SK-N-SH (cell line): ENCODE results near the gene DNAJC1. TPM values are rescaled to one million over a fixed set of nuclear protein-coding genes. Genes with fewer than 3 reads are reported as not detected.

Experiments used
- CTCF ChIA-PET: fragments of 300-600, 350-600 bp; formaldehyde crosslinking; extraction: SDS; loops from one replicate; lab custom pipeline; 2021; lab: Yijun Ruan, JAX
- POLR2A ChIA-PET: fragments of 350-600 bp; sonication (Branson Sonifier 250); formaldehyde crosslinking; extraction: SDS; loops from one replicate; lab custom pipeline; 2020; ENCODE audit warnings: antibody characterized with exemption, inconsistent platforms; lab: Yijun Ruan, JAX
- DNase-seq: peaks from one replicate; pipeline ENCODE4 v3.0.0; 2012
- H2AFZ ChIP-seq: fragments of 200-600 bp; sonication (generic); 2 replicates; pipeline ENCODE4 v1.8.1; 2016; ENCODE audit warnings: antibody characterized with exemption, mild to moderate bottlenecking, low read depth
- H3F3A ChIP-seq: fragments of 200-600 bp; sonication (generic); replicated peaks from 2 replicates; pipeline ENCODE3; 2016; ENCODE audit warnings: antibody characterized with exemption, mild to moderate bottlenecking; ENCODE audit not compliant: insufficient read depth
- H3K27ac ChIP-seq, 2 experiments: fragments of 200-500 bp in 1 of 2; fragments of 200-600 bp in 1 of 2; sonication (Bioruptor generic) in 1 of 2; sonication (generic), shearing (Covaris generic) in 1 of 2; 2 replicates each; pipeline versions ENCODE4 v1.5.1 to v1.6.1; 2014 to 2016; ENCODE audit warnings: low read depth in 2 of 2, inconsistent platforms in 1 of 2, low read length in 1 of 2, mild to moderate bottlenecking in 1 of 2, mixed read lengths in 1 of 2
- H3K27me3 ChIP-seq: fragments of 200-600 bp; sonication (generic), shearing (Covaris generic); 2 replicates; pipeline ENCODE4 v1.6.1; 2016; ENCODE audit warnings: mixed run types; ENCODE audit not compliant: insufficient read depth
- H3K36me3 ChIP-seq, 2 experiments: fragments of 200-500 bp in 1 of 2; fragments of 200-600 bp in 1 of 2; sonication (Bioruptor generic) in 1 of 2; sonication (generic) in 1 of 2; replicated peaks in 1 of 2; 2 replicates each; pipeline versions ENCODE3 to v1.5.1; 2014 to 2016; ENCODE audit warnings: low read length in 1 of 2, mild to moderate bottlenecking in 1 of 2; ENCODE audit not compliant: insufficient read depth in 2 of 2, control insufficient read depth in 1 of 2
- H3K4me1 ChIP-seq, 2 experiments: fragments of 200-500 bp in 1 of 2; fragments of 200-600 bp in 1 of 2; sonication (Bioruptor generic) in 1 of 2; sonication (generic), shearing (Covaris generic) in 1 of 2; 2 replicates each; pipeline versions ENCODE4 v1.5.1 to v1.6.1; 2014 to 2016; ENCODE audit warnings: low read depth in 1 of 2, low read length in 1 of 2, mixed run types in 1 of 2; ENCODE audit not compliant: insufficient read depth in 2 of 2, control insufficient read depth in 1 of 2
- H3K4me2 ChIP-seq: fragments of 200-600 bp; sonication (generic), shearing (Covaris generic); 2 replicates; pipeline ENCODE4 v1.6.1; 2017; ENCODE audit warnings: mixed run types
- H3K4me3 ChIP-seq, 2 experiments: fragments of 200-500 bp in 1 of 2; fragments of 200-600 bp in 1 of 2; sonication (Bioruptor generic) in 1 of 2; sonication (generic), shearing (Covaris generic) in 1 of 2; 2 replicates each; pipeline versions ENCODE4 v1.5.1 to v1.8.1; 2014 to 2016; ENCODE audit warnings: low read depth in 2 of 2, inconsistent platforms in 1 of 2, low read length in 1 of 2, mild to moderate bottlenecking in 1 of 2, mixed read lengths in 1 of 2, moderate library complexity in 1 of 2
- H3K79me2 ChIP-seq: fragments of 200-600 bp; sonication (generic); 2 replicates; pipeline ENCODE4 v1.8.1; 2017; ENCODE audit warnings: mild to moderate bottlenecking; ENCODE audit not compliant: insufficient read depth
- H3K9ac ChIP-seq: fragments of 200-600 bp; sonication (generic); 2 replicates; pipeline ENCODE4 v1.6.1; 2017; ENCODE audit warnings: mixed run types
- H3K9me2 ChIP-seq: fragments of 200-600 bp; sonication (generic); 2 replicates; pipeline ENCODE4 v1.6.1; 2017; ENCODE audit warnings: mixed run types
- H3K9me3 ChIP-seq: fragments of 200-600 bp; sonication (generic); 2 replicates; pipeline ENCODE4 v1.6.1; 2017; ENCODE audit warnings: mixed run types, mild to moderate bottlenecking, moderate library complexity
- H4K20me1 ChIP-seq: fragments of 200-600 bp; sonication (generic); 2 replicates; pipeline ENCODE4 v1.6.1; 2017; ENCODE audit warnings: mild to moderate bottlenecking, mixed run types; ENCODE audit not compliant: insufficient read depth
- FOSL2 ChIP-seq: IDR thresholded peaks from 2 replicates; pipeline ENCODE4 v1.4.0; 2012; ENCODE audit warnings: low read depth, mild to moderate bottlenecking, moderate library complexity, borderline replicate concordance
- FOXM1 ChIP-seq: IDR thresholded peaks from 2 replicates; pipeline ENCODE4 v1.4.0; 2012; ENCODE audit warnings: low read depth, mild to moderate bottlenecking
- GABPA ChIP-seq: IDR thresholded peaks from 2 replicates; pipeline ENCODE4 v1.4.0; 2012; ENCODE audit warnings: low read depth, mild to moderate bottlenecking
- IRF3 ChIP-seq: fragments of 150-350 bp; IDR thresholded peaks from 2 replicates; pipeline ENCODE4 v1.6.1; 2016; ENCODE audit warnings: mild to moderate bottlenecking, low read depth, low read length
- MAX ChIP-seq: IDR thresholded peaks from 2 replicates; pipeline ENCODE4 v1.4.0; 2012; ENCODE audit warnings: low read depth
- MXI1 ChIP-seq: IDR thresholded peaks from 2 replicates; pipeline ENCODE4 v1.6.1; 2012; ENCODE audit warnings: mild to moderate bottlenecking, low read depth, low read length, improper control_type of control experiment
- NFIC ChIP-seq: IDR thresholded peaks from 2 replicates; pipeline ENCODE4 v1.4.0; 2012; ENCODE audit warnings: borderline replicate concordance
- PBX3 ChIP-seq: IDR thresholded peaks from 2 replicates; pipeline ENCODE4; 2012
- RCOR1 ChIP-seq: fragments of 150-350 bp; IDR thresholded peaks from 2 replicates; pipeline ENCODE4 v1.6.1; 2017; ENCODE audit warnings: antibody characterized with exemption, low read length
- RXRA ChIP-seq: IDR thresholded peaks from 2 replicates; pipeline ENCODE4 v1.4.0; 2012; ENCODE audit warnings: low read depth, mild to moderate bottlenecking, borderline replicate concordance
- SIN3A ChIP-seq: IDR thresholded peaks from 2 replicates; pipeline ENCODE4 v1.6.1; 2012; ENCODE audit warnings: low read depth, mild to moderate bottlenecking, low read length, moderate library complexity, borderline replicate concordance
- TCF12 ChIP-seq: IDR thresholded peaks from 2 replicates; pipeline ENCODE4 v1.4.0; 2012
- YY1 ChIP-seq: IDR thresholded peaks from 2 replicates; pipeline ENCODE4 v1.4.0; 2012; ENCODE audit warnings: low read depth, mild to moderate bottlenecking
- ZBTB33 ChIP-seq: IDR thresholded peaks from 2 replicates; pipeline ENCODE4 v1.4.0; 2012; ENCODE audit warnings: low read depth, borderline replicate concordance
- WGBS: methylation state at CpG from one replicate; pipeline ENCODE4 v1.1.6; 2017; ENCODE audit warnings: low lambda C conversion rate; 5-methylcytosine and 5-hydroxymethylcytosine counted together
- polyA plus RNA-seq, 3 experiments: library from polyadenylated mRNA; depleted of rRNA; stranded (reverse); fragments of >200 nt; gene quantifications; 2 replicates each; pipeline ENCODE4 v1.2.3, GENCODE V29; 2012

DNAJC1 gene
- polyA plus RNA-seq, 1 of the 3 experiments (the other 2 are of a cell fraction): 9.3 TPM

GRCh38 chr10:21724020-21724589, 279.4 kb downstream of the DNAJC1 start:
- 40% methylated on average over 7 of the region's 7 CpGs for WGBS

GRCh38 chr10:21722209-21722608, 281.3 kb downstream of the DNAJC1 start:
- CTCF ChIA-PET: interaction anchor here (2.3 to 3.3 kb wide), 2 partner anchors 10 to 226 kb away, joined by 13 to 18 read pairs; no protein-coding TSS in a partner anchor

More at GRCh38 chr10:21724020-21724589, 279.4 kb downstream of the DNAJC1 start:
- 0 out of 2 replicates have a peak overlapping the region, but pooled peaks have one; percentile 0 for H3K4me2 ChIP-seq
- peaks cover 22% of the 10 kb centered on the region for H4K20me1 ChIP-seq
- H3K4me3 ChIP-seq: no peak overlapping the region
- no peak overlapping the region for H3K9ac ChIP-seq
- H3K4me1 ChIP-seq: peaks cover 39 to 46% of the 10 kb centered on the region in 2 experiments
- DNase-seq: no peak
- ChIA-PET POLR2A (interaction anchor here (1.1 to 1.8 kb wide), 2 partner anchors 174 to 198 kb away, joined by 3 to 14 read pairs; partner anchors contain the start of gene SKIDA1), CTCF (interaction anchor here (1.2 to 3.3 kb wide), 4 partner anchors 8 to 228 kb away, joined by 3 to 18 read pairs (median 9); no protein-coding TSS in a partner anchor)
- TF ChIP-seq PBX3: no peak
- 0 out of 2 replicates have a peak, but pooled peaks have one; percentile 9 for TF ChIP-seq MXI1
- TF ChIP-seq, all 33 proteins: peak for 1
- H2AFZ ChIP-seq: no peak overlapping the region
- H3K9me3 ChIP-seq: no peaks in the 10 kb centered on the region
- H3K79me2 ChIP-seq: peaks cover 18% of the 10 kb centered on the region
- no peaks in the 10 kb centered on the region for H3K27me3 ChIP-seq
- H3K27ac ChIP-seq: peak overlapping the region; percentile 62 to 87
- H3K9me2 ChIP-seq: no peaks in the 10 kb centered on the region
- H3F3A ChIP-seq: peaks cover 22% of the 10 kb centered on the region
- H3K36me3 ChIP-seq: peaks cover 22 to 37% of the 10 kb centered on the region in 2 experiments

More at GRCh38 chr10:21722209-21722608, 281.3 kb downstream of the DNAJC1 start:
- DNase-seq: no peak
- Histone ChIP-seq H3K9me2 (no peaks in the 10 kb centered on the region), H4K20me1 (peaks cover 22% of the 10 kb centered on the region), H3K4me3 (no peak overlapping the region), H3K9ac (no peak overlapping the region), H3K9me3 (no peaks in the 10 kb centered on the region), H3K4me2 (no peak overlapping the region), H3K4me1 (peaks cover 30 to 38% of the 10 kb centered on the region in 2 experiments), H3F3A (peaks cover 22% of the 10 kb centered on the region), H2AFZ (no peak overlapping the region), H3K36me3 (peaks cover 25 to 41% of the 10 kb centered on the region in 2 experiments), H3K27ac (no peak overlapping the region), H3K27me3 (no peaks in the 10 kb centered on the region), H3K79me2 (peaks cover 23% of the 10 kb centered on the region)
- 98% methylated on average over 2 of the region's 2 CpGs for WGBS
- POLR2A ChIA-PET: interaction anchor here (0.6 kb wide), 1 partner anchor 28 kb away, joined by 3 read pairs; no protein-coding TSS in a partner anchor
- TF ChIP-seq RXRA: no peak
- TF ChIP-seq RCOR1: no peak
- TF ChIP-seq FOSL2: no peak
- TF ChIP-seq IRF3: no peak
- no peak for TF ChIP-seq TCF12
- no peak for TF ChIP-seq MAX
- TF ChIP-seq FOXM1: no peak
- no peak for TF ChIP-seq YY1
- no peak for TF ChIP-seq SIN3A
- TF ChIP-seq ZBTB33: no peak
- no peak for TF ChIP-seq NFIC
- TF ChIP-seq GABPA: no peak
